Stimulated activated CD4-positive, alpha-beta T cell treated with anti-CD3 and anti-CD28 coated beads, Interleukin-2, amount 100 ng/mL, for 48 hours (primary cell): ENCODE data around the gene CLRN1.

Source experiments
- DNase-seq, 2 donors: peaks; one replicate each; pipeline ENCODE4 v3.0.0-alpha.2; 2020

The CLRN1 gene

DNA sequence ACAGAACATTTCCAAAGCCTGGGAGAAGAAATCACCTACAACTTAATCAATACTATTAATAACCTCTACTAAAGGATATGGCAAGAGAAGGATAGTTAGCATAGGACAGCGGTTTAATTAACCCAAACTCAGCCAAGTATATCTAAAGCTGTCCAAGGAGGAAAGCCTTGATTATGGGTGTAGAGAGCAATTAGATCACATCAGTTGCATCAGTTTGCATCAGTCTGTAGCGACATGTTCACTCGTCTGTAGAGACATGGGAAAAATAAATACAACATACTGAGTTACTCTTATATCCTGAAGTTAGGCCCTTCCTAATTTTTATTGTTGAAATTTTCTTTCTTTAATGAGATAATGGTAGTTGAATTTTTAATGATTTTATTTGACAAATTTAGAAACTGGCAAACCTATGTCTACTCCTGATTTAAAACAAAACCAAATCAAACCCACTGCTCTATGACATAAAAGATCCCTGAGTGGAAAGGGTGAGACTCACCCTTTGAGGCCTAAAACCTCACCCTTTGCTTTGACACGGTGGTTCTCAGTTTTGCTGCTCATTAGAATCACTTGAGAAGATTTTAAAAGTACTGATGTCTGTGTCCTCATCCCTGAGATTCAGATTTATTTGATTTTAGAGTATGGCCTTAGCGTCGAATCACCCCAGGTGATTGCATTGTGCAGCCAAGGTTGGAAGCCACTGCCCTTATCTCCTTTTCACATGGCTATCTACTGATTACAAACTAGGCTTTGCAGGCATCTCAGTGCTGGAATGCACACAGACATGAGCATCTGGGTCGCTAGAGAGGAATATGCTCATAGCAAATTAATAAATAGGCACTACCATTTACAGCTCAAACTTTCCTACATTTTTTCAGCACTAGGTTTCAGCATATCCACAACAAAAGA is 2.8 kb upstream of the CLRN1 start:
- no peak for DNase-seq

DNA sequence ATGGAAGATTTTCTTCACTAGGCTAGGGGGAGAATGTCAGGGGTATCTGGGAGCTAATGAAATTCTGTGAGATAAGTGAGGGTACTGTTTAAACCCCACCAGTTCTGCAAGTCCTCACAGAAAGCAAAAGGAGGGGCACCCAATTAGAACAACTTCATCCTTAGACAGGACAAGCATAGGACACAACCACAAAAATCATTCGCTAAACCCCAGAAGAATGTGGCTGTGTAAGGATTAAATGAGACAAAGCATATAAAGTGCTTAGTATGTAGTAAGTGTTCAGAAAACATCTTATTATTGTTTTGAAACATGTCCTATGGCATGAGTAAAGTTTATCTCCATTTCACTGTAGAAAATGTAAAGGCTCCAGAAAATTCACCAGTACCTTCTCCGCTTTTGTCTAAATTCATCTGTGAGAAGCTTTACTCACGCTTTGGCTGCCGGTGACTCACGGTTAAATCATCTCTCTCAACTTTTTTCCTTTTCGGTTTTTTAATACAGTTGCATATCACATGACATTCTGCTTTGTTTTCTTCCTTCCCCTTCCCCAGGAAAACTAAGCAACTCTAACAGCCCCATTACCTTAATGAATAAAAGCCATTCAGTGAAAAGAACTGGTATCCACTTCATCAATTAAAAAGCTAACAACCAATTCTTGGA is 1.7 kb downstream of the CLRN1 start:
- DNase-seq, result no peak

DNA sequence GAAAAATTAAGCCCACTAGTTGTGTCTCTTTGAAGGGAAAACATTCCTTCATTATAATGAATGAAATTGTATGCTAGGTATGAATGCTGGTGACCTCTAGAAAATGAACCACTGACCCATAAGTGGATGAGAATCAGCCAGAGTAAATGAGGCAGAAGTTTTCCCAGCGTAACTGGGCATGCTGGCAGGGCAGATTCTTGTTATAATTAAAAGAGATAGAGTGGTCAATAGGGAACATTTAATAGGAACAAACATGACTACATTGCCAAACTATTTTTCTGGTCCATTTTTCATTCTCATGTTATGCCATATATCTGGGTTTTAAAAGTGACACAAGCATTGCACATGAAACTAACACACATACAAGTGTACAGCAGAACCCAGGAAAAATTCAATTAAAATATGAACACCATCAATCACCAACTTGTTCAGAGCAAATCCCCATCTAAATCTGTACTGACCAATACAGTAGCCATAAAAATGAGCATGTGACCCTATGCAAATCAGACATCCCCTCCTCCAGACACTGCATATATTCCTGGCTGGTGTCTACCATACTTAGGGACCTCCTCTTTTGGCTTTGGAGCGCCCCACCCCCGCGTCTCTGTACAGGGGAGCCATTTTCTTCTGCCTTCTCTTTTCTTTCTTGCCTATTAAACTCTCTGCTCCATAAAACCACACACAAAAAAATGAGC is 4.0 kb downstream of the CLRN1 start:
- DNase-seq, result no peak

DNA sequence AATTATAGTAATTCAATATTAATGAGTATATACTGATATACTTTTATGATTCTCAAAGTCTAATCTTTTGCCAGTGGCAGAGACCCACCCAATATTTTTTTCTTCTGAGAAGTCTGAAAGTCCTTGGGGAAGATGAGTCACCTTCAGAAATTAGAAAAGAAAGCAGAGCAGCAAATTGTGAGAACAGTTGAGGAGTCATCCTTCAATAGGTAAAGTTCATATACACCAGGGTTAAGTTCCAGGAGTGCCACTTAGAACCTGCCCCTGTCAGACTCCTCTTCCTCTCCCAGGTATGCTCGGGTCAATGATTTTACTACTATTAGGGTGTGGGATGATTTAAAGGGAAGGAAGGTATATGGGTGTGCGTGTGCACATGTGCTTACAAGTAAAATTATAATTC is 7.1 kb downstream of the CLRN1 start:
- DNase-seq, result no peak

DNA sequence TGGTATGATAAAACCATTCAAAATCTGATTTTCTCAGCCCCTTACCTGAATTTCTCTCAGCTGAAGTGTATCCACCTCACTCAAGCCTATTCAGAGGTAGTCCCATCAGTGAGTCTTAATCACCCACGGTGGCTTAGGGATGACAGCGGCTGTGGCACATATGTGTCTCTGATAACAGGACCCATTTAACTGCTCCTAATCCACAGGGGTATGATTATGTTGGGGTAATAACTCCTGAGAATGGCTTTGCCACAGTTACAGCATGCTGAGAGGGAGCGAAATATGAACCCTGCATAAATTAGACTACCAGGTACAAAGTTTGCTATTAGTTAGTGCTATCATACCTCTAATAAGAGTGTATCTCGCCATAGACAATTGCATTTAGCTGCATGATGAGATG is 10.6 kb downstream of the CLRN1 start:
- no peak for DNase-seq

DNA sequence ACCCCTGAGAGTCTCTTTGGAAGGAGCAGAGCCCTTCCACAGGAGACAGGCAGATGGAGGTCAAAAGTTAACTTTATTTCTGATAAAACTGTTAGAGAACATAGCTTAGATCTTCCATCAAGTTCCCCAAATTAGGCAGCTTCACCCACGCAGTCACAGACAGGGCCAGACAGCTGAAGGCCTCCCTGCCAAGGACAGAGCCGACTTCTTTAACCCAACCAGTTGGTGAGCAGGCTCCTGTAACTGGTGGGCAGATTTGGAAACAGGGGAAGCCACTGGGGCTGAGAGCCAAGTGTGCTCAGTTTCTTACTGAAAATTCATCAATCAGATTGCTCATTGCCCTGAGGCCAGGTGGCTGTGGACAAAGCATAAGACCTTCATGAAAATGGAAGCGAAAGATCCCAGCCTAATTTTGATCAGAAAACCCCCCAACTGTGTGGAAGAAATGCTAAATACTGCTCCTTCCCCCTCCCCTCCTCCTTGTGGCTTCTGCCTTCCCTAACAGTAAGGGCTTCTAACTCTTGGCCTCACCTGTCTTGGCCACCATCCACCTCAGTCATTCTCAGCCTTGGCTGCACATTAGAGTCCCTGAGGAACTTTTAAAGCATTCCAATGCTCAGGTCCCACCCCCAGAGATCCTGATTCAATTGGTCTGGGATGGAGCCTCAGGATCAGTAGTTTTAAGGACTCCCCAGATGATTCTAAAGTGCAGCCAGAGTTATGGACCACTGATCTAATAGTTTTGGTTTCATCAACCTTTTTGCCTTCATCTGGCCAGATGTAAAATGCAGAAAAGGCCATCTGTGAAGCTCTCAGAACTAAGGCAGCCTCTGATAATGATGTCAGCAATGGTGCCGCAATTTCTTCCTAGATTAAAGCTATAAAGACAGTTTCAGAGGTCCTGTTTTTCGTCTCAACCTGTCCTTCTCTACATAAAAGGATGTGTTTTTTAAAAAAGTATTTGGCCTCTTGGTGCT is 11.5 kb downstream of the CLRN1 start:
- no peak for DNase-seq

DNA sequence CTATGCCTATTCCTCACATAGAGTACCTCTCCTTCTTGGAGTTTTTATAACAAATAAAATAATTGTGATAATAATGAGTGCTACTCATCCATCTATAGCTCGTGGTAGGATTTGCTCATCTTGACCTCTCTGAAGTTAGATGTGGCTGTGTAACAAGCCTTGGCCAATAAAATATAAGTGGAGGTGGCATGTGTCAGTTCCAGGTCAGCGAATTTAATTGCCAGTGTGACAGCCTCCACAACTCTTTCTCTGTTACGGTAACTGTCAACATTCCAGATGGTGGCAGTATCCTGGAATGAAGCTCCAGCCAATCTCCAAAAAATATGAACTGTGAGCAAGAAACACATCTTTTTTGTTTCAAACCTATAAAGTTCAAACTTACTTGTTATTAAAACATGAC is 13.8 kb downstream of the CLRN1 start:
- DNase-seq, result no peak

DNA sequence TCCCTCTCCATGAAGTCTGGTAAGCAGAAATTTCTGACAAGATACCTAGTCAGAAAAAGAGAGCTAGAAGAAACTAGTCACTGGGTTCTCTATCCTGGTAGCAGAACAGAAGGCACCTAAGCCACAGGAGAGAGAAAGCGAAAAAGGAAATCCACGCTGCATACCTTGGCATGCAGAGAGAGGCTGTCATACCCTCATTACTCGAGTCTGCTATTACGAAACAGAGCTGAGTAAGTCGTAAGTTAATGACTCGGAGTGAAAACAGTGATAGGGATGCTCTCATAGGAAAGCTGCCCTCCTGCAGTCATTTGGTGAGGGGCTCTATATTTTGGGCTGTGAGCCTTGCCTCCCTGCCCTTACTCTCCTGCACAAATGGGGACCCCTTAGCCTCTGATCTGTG is 16.2 kb downstream of the CLRN1 start:
- DNase-seq, result no peak

DNA sequence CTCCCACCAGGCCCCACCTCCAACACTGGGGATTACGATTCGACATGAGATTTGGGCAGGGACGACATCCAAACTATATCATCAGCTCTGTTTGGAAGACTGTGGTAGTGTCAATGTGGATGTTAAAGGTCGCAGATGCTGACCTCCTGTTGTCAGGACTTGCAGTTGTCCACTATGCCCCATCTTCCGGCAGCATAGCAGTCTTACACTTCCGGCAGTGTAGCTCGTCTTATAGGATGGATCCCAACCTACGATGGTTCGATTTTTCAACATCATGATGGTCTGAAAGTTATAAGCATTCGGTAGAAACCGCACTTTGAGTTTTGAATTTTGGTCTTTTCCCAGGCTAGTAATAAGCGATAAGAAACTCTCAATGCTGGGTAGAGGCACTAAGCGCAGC is 20.6 kb downstream of the CLRN1 start:
- no peak for DNase-seq

DNA sequence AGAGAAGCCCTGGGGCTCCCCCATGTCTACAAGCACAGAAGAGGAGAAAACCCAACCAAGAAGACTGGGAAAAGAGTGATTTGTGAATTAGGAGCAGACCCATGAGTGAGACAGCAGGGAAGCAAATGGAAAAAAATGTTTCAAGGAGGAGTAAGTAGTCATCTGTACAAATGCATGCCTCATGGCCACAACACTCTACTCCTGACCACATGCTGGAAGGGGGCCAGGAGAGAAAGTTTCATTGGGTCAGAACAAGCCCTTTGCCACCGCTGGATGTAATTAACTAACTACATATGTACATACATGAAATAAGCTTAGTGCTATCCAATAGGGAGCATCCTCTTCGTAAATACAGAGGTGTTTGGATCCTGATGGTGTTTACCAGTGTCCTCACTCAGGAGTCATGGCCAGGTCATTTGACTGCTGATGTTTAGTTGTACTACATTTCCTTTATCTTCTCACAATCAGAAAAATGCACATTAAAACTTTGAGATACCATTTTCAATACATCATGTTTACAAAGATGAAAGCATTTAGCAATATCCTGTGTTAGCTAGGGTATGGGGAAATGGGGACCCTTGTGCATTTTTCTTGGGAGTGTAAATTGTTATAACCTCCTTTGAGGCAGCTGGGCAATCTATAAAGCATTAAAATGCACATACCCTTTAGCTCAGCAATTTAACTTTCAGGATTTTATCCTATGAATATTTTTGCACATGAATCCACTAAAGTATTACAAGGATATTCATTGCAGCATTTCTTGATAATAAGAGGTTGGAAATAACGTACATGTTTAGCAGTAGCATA is 27.1 kb downstream of the CLRN1 start:
- no peak for DNase-seq

DNA sequence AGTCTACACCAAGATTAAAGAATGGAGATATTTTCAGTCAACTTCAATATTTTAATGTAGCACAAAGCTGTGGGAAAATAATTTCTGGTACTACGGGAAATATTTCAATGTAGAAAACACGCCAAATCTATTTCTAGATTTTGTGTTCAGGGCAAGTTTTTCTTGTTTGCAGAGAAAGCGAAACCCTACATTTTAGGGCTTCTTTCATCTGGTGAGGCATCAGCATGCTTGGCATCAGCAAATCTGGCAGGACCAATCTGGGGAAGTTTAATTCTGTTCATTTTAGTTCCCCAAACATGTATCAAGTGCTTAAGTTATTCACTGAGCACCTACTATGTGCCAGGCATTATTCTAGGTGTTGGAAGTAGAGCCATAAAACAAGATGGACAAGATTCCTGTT is 30.3 kb downstream of the CLRN1 start:
- no peak for DNase-seq

DNA sequence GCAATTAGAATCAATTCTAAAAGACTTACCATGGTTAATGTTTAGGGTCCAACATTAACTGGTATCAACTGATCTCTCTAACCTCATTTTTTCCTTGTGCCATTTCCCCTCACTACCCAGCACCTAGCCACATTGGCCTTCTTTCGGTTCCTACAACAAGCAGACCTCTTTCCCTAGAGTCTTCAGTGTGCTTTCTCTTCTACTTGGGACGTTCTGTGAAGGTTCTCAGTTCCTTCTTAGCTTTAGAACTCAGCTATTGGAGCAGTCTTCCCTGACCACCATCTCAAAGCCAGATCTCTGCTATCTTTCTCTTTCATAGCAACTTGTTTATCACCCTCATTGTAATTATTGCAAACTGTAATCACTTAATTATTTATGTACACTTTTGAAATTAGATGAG is 35.8 kb downstream of the CLRN1 start:
- DNase-seq, result no peak

DNA sequence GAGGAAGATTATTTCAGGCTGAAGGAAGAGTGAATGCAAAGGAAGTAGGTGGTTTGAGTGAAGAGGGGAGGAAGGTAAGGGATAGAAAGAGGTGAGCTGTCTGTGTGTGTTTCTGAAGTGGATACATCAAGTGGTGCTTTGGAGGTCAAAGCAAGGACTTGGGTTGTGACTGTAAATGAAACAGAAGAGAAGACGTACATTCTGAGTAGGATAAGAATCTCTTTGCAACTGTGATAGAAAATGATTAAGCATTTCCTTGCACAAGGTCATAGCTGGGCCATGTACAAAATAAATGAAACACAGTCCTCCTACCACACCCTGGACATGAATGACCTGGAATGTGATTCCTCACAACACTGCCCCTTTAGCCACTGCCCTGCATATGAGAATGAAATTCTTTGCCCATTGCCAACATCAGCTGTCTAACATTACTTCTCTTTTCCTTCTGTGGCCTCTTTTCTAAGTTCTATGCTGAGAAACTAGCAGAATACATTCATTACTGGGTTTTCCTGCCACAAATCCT is 39.0 kb downstream of the CLRN1 start:
- no peak for DNase-seq

DNA sequence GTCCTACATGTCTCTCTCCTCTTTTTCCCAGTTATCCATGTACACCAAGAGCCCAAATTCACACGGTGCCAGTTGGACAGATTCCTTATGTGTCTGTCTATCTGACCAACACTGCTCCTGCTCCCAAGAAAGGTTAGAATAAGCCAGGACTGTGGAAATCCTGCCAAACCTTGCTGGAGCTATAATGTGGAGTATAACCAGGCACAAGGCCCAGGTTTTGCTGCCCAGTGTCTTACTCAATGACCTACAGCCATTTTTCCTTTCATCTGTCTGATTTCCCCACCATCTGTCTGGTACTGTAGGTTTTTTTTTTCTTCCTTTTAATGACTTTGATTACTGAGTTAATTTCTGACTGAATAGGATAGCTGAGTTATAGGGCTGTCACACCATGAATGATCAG is 40.8 kb downstream of the CLRN1 start:
- no peak for DNase-seq

DNA sequence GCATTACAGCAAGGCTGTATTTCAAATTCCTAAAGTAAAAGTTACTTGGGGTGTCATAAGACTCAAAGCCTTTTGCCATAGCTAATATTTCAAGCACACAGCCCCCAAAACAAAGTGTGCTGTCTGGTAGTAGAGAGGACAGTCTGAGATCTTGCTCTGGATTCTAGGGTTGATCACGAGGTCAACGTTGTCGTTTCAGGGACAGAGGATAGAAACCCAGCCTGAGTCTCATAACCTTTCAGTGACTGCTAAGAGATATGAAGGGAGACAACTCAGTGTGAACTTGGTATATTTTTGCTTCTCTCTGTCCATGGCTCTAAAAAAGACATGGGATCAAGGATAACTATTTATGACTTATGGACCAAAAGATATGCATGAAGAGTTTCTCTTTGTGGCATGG is 41.7 kb downstream of the CLRN1 start:
- no peak for DNase-seq

DNA sequence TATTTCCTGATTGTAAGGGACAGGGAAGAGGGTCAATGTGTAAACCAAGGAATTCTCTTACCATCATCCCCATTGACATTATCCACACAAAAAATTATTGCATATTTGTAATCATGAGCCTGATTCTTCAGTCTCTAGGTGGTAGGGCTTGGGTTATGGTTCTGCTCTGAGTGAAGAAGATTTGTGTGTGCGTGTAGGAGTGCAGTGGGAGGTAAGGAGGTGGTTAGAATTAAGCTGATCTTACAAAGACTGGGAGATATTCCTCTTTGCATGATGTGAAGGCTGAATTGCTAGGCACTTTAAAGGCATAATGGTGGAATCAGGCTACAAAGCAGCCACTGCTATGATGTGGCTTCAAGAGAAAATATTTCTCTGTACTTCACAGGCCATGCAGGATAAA is 44.3 kb downstream of the CLRN1 start:
- DNase-seq, result no peak

DNA sequence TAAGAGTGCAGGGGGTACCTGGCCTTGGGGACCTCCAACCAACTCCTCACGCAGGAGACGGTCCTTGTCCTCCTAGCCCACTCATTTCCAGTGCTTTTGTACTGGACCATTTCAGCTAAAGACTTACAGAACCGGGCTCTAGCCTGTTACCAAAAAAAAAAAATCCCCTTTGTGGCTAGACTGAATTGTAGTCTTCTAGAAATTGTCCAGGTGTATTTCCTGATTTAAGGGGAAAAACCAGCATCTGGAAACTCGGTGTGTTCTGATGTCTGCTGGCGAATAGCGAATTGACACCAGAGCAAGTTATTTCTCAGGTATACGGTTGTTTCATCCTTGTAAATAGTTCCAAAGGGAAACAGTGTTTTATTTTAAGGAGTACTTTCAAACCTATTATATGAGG is 46.2 kb downstream of the CLRN1 start:
- no peak for DNase-seq

DNA sequence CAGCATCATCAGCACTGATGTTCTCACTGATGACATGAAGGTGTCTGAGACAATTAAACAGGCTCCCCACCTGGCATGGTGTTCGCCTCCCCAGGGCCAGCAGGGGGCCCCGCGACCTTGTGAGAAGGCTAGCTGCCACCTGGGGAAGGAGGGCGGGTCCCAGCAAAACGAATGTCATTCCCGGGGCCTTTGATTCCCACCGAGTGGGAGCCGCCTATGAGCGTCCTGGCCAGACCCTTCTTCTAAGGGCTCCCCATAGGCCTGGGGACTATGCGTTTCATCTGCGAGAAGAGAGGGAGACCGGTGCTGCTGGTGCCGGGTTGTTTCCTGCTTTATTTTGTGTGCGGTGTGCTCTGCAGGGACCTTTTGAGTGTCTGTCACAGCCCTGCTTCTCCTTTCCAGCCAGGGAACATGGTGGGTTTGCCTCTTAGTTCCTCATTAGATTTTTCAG is 46.8 kb downstream of the CLRN1 start:
- DNase-seq, result peak; percentile 48 to 54

DNA sequence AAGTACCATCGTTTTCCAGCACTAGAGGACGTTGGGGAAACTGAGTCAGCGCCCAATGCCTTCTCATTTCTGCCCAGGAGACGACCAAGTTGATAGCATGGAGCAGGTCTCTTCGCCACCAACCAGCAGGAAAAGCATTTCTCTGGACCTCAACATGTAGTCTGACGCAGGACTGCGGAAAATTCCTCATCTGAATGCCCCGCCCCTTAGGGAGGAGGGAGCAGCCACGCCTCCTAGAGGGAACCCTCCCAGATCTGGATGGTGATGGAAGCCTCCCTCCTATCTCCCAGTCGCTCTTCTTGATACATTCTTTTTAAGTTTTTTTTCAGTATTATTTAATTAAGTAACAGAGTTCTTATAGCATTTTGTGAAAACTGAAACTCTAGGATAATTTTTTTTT is 49.9 kb downstream of the CLRN1 start:
- no peak for DNase-seq

DNA sequence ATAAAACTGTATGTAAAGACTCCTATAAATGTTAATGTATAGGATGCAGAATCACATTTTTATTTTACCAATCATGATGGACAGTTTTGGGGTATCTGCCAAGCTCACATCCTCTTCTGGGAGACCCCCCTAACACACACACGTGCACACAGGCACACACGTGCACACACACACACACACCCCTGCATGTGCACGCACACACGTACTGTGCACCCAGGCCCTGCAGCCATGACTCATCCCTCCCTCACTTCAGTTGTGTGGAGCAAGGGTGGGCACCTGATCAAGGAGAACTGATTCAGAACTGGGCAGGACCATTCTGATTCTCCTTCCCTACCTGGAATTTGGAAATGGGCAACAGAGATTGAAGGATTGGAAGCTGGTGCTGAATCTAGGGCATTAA is 51.3 kb downstream of the CLRN1 start:
- DNase-seq, result no peak

DNA sequence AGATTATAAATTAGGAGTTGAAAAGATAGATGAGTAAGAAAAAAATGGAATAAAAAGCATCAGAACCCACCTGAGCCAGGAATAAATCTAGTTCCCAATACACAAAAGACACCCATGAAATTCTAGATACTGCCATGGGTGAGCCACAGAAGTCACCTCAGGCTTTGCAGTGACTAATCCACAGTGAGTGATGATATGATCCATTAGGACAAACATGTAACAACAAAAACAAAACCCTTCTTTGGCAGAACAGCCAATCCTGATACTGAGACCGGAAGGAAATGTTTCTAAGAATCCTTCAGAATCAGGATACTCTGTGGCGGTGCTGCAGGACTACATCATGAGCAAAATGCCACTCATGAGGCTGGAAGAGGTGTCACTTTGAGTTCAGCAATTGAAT is 52.3 kb downstream of the CLRN1 start:
- DNase-seq, result no peak

DNA sequence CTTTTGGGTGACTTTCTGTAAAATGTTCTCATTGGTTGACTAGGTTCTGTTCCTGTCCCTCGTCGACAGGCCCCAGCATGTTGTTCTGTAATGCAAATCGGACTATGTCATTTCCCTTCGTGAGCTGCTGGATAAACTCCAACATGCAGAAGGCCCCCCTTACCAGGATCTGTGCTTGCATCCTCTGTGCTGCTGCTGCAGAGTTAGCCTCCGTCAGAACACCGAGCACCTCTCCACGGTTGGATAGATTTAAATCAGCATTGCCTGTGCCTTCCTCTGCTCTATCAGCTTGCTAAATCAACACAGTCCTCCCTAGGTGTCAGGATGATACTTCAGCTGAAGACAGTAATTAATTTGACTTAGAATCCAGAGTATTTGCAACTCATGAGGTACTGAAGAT is 54.6 kb downstream of the CLRN1 start:
- no peak for DNase-seq
